ENCODE results near the gene ARFGEF3. TPM values are rescaled to one million over a fixed set of nuclear protein-coding genes. Genes with fewer than 3 reads are reported as not detected.

ARFGEF3 gene
- total and polyA plus RNA-seq, 10 of the 15 experiments (the other 5 are each of a cell fraction or from before 2014, with no cell fraction given), result under 0.01 to 0.08 (median 0.02) TPM; not detected in 1

DNA sequence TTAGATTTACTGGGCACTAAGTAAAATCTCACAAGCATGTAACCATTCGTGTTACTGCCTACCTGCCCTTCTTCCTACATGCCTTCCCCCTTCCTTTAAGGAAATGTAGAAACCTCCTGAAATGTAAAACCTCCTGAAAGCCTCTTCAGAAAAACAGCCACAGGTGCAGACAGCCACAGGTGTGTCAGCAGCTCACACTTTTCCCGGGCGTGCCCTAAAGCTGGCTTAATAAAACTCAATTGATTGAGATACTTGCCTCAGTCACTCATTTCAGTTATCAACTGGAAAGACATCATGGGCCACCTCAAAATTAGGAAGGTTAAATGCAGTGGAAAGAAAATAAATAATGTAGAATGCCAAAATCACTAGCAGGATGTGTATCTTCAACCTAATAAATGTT lies 79.6 kb downstream of the ARFGEF3 start:
- H3K79me2 ChIP-seq (ENCODE audit: control insufficient read depth, insufficient read depth, low read length), result no peaks in the 10 kb centered on the region
- H3K9ac ChIP-seq (ENCODE audit: control insufficient read depth, insufficient read depth, low read length), result no peak overlapping the region
- no TSS peak for BruUV-seq (replicated peaks)
- no peaks in the 10 kb centered on the region for H3K4me1 ChIP-seq (ENCODE audit: control insufficient read depth, insufficient read depth, low read length)
- H3K27ac ChIP-seq (ENCODE audit: control insufficient read depth, insufficient read depth), result no peak overlapping the region
- ChIA-PET SMC1A (ENCODE audit: uncharacterized antibody, unreplicated experiment) (interaction anchor here (1.1 kb wide), 1 partner anchor 9 kb away, joined by 3 read pairs; no protein-coding TSS in a partner anchor), RAD21 (ENCODE audit: unreplicated experiment) (no interaction called here), CTCF (no interaction called here), POLR2A (no interaction called here)
- no peak overlapping the region for H2AFZ ChIP-seq (ENCODE audit: control insufficient read depth, low read depth, low read length)
- FAIRE-seq (no peak), ATAC-seq (no peak), DNase-seq (ENCODE audit: low read depth, low spot score) (no peak)
- in situ Hi-C loops (cut with MboI) (no loop called here), intact Hi-C loops (cut with micrococcal nuclease; ENCODE audit: unreplicated experiment) (no loop called here)
- no peaks in the 10 kb centered on the region for H4K20me1 ChIP-seq (ENCODE audit: control insufficient read depth, insufficient read depth)
- WGBS (ENCODE audit: insufficient coverage, insufficient replicate concordance, low lambda C conversion rate, missing lambda C conversion rate), result 26% methylated on average over 3 of the region's 3 CpGs
- H3K36me3 ChIP-seq (ENCODE audit: control insufficient read depth in 2 of 2, insufficient read depth in 2 of 2, low read length in 1 of 2), result no peaks in the 10 kb centered on the region
- no peak overlapping the region for H3K4me3 ChIP-seq
- no peak overlapping the region for H3K4me2 ChIP-seq (ENCODE audit: control insufficient read depth, insufficient read depth)
- no peaks in the 10 kb centered on the region for H3K9me3 ChIP-seq (replicated peaks; ENCODE audit: control insufficient read depth, insufficient read depth, low read length)
- H3K27me3 ChIP-seq (replicated peaks in 1 of 2; ENCODE audit: control insufficient read depth in 2 of 2, insufficient read depth in 2 of 2, low read length in 1 of 2), result peaks cover 0 to 2% of the 10 kb centered on the region in 2 experiments; a peak in 1 of 4 replicates
- TF ChIP-seq, protein P1, sequence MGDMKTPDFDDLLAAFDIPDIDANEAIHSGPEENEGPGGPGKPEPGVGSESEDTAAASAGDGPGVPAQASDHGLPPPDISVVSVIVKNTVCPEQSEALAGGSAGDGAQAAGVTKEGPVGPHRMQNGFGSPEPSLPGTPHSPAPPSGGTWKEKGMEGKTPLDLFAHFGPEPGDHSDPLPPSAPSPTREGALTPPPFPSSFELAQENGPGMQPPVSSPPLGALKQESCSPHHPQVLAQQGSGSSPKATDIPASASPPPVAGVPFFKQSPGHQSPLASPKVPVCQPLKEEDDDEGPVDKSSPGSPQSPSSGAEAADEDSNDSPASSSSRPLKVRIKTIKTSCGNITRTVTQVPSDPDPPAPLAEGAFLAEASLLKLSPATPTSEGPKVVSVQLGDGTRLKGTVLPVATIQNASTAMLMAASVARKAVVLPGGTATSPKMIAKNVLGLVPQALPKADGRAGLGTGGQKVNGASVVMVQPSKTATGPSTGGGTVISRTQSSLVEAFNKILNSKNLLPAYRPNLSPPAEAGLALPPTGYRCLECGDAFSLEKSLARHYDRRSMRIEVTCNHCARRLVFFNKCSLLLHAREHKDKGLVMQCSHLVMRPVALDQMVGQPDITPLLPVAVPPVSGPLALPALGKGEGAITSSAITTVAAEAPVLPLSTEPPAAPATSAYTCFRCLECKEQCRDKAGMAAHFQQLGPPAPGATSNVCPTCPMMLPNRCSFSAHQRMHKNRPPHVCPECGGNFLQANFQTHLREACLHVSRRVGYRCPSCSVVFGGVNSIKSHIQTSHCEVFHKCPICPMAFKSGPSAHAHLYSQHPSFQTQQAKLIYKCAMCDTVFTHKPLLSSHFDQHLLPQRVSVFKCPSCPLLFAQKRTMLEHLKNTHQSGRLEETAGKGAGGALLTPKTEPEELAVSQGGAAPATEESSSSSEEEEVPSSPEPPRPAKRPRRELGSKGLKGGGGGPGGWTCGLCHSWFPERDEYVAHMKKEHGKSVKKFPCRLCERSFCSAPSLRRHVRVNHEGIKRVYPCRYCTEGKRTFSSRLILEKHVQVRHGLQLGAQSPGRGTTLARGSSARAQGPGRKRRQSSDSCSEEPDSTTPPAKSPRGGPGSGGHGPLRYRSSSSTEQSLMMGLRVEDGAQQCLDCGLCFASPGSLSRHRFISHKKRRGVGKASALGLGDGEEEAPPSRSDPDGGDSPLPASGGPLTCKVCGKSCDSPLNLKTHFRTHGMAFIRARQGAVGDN (IDR thresholded peaks at IDR 0.05), result no peak
- TF ChIP-seq ZNF622 (IDR thresholded peaks at IDR 0.05) (no peak), ZBTB33 (IDR thresholded peaks at IDR 0.05) (no peak), ZBTB11 (CRISPR knock-in tag; IDR thresholded peaks at IDR 0.05) (no peak), IRF4 (IDR thresholded peaks at IDR 0.05; ENCODE audit: low read depth, low read length) (no peak), CBX5 (IDR thresholded peaks at IDR 0.05; ENCODE audit: low read depth) (no peak)
- TF ChIP-seq, protein P2, sequence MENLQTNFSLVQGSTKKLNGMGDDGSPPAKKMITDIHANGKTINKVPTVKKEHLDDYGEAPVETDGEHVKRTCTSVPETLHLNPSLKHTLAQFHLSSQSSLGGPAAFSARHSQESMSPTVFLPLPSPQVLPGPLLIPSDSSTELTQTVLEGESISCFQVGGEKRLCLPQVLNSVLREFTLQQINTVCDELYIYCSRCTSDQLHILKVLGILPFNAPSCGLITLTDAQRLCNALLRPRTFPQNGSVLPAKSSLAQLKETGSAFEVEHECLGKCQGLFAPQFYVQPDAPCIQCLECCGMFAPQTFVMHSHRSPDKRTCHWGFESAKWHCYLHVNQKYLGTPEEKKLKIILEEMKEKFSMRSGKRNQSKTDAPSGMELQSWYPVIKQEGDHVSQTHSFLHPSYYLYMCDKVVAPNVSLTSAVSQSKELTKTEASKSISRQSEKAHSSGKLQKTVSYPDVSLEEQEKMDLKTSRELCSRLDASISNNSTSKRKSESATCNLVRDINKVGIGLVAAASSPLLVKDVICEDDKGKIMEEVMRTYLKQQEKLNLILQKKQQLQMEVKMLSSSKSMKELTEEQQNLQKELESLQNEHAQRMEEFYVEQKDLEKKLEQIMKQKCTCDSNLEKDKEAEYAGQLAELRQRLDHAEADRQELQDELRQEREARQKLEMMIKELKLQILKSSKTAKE (IDR thresholded peaks at IDR 0.05; ENCODE audit: low read depth, poor library complexity, severe bottlenecking), result no peak

Measured in GM12878 (cell line).